SIG-M5 (cell line): Measurements from ENCODE around the gene ASF1A.
"Not testable (repeated sequence)": the region's sequence is repeated elsewhere in the genome, so short reads cannot be mapped to it uniquely, and the experiment has no call there.

Experiments
- DNase-seq: peaks from one replicate; lab custom pipeline; 2025; lab: John Stamatoyannopoulos, UW

Gene ASF1A

DNA sequence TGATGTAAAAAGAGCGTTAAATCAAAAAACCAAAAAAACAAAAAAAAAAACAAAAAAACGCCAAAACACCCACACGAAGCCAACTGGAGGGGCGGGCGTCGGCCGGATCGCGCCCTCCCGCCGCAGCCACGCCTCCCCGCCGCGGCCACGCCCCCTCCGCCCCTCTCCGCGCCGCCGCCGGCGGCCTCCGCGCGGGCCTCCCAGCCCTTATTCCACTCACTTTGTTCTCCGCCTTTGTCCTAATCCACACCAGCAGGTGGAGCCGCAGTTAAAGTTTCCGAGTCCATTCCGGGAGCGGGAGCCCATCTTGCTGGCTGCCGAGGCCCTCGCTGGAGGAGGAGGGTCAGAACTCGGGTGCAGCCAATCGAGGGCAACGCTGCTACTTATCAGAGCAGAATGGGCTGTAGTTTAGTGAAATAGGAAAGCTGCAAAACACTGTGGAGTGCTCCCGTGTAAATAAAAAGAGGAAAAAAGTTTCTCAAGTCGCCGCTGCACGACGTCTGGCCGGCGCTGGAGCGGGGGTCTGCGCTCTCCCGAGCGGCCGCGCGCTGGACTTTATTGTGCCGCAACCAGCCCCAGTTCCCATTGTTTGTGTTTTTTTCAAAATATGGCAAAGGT, at the start of gene ASF1A:
Gene ASF1A (plus strand): TSS at position 346 of the 618 bp plus-strand sequence. CDS start 262 bp downstream, at position 608.
- peak; percentile 69 for DNase-seq

DNA sequence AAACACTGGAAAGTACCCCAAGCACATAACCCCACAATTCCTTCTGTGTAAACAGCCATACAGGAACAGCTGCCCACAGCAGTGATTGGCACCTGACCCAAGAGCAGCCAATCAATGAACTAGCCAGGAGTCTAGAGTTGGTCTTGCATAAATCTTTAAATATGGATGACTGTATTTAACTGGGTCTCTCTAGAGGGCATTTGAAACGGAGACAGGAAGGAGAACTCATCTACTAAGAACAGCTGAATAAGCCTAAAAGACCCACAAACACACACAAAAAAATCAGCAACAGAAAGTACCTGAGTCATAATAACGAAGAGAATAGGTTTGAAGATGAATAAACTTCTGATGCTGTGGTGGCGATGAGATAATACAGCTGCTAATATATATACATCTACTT, 49.0 kb upstream of the ASF1A start:
- DNase-seq, result no peak

DNA sequence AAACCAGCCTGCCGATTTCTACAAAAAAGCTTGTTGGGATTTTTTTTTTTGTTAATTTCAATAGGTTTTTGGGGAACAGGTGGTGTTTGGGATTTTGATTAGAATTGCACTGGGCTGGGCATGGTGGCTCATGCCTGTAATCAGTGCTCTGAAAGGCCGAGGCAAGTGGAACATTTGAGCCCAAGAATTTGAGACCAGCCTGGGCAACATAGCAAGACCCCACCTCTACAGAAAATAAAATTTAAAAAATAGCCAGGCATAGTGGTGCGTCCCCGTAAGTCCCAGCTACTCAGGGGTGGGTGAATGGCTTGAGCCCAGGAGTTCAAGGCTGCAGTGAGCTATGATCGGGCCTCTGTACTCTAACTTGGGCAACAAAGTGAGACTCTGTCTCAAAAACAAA, 40.5 kb upstream of the ASF1A start:
- no peak for DNase-seq

DNA sequence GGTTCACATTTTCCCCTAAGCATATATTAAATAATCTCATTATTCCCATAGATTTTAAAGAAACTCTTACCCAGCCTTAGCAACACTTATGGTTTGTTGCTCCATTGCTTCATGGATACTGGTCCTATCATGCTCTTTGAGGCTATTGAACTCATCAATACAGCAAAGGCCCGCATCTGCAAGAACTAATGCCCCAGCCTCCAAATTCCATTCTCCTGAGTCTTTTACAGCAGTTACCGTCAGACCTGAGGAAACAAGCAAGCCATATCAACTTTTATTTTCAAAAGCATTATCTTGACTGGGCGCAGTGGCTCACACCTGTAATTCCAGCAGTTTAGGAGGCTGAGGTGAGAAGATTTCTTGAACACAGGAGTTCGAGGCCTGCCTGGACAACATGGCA, 37.7 kb upstream of the ASF1A start:
- DNase-seq, result no peak

DNA sequence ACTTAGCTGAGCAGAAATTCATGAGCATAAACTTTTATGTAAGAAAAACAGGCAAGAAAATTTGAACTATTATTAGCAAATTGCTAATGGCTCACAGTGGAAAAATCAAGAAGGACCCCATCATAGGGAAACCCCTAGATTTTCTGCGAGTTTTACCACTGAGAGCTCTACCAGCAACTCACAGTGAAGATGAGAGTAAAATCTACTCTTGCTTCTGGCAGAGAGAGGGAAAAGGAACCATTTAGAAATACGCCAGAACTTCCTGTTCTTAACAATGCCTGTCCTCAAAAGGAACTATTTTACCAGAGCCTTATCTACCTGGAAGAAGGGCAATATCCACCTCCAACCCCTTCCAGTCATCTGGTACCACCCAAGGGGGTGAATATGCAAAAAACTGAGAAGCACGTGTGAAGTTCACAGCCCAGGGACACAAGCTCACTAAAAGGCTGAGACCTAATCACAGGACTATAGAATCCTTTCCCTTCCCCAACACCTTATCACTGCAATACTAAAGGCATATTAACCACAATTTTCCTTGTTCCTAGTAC, 34.4 kb upstream of the ASF1A start:
- DNase-seq, result no peak

DNA sequence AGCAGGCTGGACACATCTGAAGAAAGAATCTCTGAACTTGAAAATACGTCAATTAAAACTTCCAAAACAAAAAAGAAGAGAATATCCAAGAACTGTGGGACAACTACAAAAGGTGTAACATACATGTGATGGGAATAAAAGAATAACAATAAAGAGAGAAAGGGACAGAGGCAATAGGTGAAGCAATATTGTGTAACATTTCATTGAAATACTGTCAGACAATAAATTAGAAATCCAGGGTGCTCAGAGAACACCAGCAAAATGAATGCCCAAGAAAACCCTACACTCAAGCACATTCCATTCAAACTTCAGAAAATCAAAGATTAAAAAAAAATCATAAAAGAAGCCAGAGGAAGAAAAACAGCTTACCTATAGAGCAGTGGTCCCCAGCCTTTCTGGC, 33.6 kb upstream of the ASF1A start:
- no peak for DNase-seq

DNA sequence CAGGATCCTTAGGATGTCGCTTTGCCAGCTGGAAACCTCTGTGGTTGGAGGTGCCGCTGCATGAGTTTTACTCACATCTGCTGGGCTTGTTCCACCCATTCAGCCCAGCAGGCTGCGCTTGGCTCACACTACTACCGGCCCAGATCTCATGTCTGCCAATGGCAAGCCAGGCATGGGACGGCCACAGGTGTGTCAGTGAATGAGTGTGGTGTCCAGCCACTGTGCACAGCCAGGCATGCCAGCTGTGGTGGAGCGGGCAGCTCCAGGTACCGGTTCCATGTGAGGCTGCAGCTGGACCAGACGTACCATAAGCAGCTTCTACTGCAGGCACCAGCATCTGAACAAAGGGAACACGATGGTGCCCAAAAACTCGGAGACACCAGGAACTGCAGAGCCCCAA, 33.1 kb upstream of the ASF1A start:
- no peak for DNase-seq

DNA sequence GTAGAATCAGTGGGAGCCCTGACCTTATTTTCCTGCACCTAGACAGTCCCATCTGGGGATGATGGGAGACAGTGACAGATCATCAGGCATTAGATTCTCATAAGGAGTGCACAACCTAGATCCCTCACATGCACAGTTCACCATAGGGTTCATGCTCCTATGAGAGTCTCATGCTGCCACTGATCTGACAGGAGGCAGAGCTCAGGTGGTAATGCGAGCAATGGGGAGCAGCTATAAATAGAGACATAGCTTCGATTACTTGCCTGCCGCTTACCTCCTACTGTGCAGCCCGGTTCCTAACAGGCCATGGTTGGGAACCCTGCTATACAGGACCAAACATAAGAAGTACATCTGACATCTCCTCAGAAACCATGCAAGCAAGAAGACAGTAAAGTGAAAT, 31.5 kb upstream of the ASF1A start:
- DNase-seq, result no peak

DNA sequence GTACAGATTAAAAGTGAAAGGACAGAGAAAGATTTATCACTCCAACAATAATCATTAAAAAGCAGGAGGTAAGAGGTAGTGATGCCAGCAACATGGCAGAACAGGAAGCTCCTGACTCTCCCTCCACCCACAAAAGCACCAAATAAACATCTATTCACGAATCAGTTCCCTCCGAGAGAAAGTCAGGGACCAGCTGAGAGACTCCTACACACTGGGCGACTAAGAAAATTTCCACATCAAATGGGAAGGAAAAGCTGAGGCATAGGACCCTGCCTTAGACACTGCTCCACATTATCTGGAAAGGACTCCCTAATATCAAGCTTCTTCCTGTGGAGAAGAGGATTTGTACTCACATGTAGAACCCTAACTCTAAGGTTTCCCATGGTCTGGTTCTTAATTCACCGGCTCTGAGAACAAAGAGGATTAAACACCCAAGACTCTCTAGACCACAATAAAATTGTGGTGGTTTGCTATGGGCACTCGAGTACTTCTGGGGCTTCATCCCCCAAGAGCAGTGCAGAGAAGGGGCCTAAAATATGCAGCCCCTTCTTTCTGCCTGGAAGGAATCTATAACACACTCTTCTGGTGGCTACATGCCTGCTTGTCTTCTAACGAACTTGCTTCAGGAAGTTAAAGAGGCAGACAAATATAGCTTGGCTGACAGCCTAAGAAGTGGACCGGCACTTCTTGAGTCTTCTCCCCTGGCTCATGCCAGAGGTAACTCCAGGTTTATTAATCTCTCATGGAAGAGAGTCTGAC, 29.4 kb upstream of the ASF1A start:
- no peak for DNase-seq

DNA sequence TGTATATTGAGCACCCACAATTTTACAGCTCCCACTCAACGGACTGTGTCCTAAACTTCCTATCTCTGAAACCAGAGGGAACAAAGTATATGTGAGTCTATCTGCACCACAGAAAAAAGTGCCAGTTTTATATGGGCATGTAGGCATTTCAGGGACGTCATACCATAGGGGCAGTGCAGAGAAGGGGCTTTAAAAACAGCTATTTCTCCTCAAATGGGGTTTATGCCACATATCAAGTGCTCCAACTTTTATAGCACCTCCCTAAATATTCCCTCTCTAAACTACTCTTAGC, 28.9 kb upstream of the ASF1A start:
- no peak for DNase-seq

DNA sequence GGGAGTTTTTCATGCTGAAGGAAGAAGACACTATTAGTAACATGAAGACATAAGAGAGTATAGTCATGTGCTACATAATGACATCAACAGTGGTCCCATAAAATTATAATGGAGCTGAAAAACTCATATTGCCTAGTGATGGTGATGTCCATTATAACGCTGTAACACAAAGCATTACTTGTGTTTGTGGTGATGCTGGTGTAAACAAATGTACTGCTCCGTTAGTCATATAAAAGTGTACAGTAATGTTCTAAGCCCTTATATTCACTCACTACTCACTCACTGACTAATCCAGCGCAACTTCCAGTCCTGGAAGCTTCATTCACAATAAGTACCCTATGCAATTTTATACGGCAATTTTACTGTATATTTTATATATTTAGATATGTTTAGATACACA, 26.8 kb upstream of the ASF1A start:
- DNase-seq, result no peak

DNA sequence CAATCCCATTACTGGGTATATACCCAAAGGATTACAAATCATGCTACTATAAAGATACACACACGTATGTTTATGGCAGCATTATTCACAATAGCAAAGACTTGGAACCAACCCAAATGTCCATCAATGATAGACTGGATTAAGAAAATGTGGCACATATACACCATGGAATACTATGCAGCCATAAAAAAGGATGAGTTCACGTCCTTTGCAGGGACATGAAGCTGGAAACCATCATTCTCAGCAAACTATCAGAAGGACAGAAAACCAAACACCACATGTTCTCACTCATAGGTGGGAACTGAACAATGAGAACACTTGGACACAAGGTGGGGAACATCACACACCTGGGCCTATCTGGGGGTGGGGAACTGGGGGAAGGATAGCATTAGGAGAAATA, 25.1 kb upstream of the ASF1A start:
- DNase-seq, result not testable (repeated sequence)

DNA sequence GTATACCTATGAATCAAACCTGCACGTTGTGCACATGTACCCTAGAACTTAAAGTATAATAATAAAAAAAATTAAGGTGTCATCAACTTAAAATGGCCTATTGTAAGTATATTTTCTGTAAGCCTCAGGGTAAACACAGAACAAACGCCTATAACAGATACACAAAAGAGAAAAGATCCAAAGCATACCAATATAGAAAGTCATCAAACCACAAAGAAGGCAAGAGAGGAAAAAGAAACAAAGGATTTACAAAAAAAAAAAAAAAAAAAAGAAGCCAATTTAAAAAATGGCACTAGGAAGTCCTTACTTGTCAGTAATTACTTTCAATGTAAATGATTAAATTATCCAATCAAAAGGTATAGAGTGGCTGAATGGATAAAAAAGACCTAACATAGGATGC, 24.6 kb upstream of the ASF1A start:
- DNase-seq, result no peak

DNA sequence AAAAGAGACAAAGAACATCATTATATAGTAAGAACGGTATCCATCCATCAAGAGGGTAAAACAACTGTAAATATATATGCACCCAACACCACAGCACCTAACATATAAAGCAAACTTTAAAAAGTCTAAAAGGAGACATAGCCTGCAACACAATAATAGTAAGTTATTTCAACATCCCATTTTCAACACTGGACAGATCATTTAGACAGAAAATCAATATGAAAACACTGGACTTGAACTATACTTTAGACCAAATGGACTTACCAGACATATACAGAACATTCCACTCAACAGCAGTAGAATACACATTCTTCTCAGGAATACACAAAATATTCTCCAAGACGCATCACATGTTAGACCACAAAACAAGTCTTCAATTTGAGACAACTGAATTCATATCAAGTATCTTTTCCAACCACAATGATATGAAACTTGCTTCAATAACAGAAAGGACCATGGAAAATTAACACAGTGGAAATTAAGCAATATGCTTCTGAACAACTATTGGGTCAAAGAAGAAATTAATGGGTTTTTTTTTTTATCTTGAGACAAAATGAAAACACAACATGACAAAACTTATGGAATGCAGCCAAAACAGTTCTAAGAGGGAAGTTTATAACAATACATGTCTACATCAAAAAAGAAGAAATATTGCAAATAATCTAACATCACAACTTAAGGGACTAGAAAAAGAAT, 23.9 kb upstream of the ASF1A start:
- no peak for DNase-seq

DNA sequence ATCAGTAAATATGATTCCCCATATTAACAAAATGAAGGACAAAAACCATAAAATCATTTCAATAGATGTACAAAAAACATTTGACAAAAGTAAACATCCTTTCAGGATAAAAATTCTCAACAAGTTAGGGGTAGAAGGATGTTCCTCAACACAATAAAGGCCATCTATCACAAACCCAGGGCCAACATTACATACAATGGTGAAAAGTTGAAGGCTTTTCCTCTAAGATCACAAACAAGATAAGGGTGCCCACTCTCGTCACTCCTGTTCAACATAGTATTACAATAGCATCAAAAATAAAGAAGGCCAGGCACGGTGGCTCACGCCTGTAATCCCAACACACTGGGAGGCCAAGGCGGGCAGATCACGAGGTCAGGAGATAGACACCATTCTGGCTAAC, 22.6 kb upstream of the ASF1A start:
- no peak for DNase-seq

DNA sequence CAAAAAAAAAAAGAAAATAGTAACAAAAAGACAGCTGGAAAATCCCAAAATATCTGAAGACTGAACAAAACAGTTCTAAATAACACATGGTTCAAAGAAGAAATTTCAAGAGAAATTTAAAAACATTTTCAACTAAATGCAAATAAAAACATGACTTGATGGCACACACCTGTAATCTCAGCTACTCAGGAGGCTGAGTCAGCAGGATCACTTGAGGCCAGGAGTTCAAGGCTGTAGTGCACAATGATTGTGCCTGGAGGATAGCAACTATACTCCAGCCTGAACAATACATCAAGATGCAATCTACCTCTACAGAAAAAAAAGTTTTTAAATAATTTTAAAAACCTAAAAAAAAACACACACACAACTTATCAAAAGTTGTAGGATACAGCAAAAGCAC, 21.6 kb upstream of the ASF1A start:
- DNase-seq, result no peak

DNA sequence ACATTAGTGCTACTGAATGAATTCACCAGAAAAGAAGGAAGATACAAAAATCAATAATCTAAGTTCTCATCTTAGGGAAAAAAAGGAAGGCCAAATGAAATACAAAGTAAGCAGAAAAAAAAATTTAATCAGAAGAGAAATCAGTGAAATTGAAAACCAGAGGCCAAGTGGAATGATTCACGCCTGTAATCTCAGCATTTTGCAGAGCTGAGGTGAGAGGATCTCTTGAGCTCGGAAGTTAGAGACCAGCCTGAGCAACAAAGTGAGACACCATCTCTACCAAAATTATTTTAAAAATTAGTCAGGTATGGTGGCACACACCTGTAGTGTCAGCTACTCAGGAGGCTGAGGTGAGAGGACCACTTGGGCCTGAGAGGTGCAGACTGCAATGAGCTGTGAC, 21.2 kb upstream of the ASF1A start:
- no peak for DNase-seq

DNA sequence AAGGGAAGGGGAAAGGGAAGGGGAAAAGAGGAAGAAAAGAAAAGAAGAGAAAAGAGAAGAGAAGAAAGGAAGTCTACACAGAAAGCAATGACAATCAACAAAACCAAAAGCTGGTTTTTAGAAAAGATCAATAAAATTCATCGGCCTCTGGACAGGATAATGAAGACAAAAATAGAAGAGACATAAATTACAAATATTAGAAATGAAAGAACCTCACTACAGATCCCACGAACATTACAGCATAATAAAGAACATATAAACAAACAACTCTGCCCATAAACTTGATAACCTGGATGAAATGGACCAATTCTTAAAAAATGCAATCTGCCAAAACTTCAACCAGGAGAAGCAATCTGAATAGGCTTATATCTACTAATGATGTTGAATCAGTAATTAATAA, 20.7 kb upstream of the ASF1A start:
- DNase-seq, result no peak

DNA sequence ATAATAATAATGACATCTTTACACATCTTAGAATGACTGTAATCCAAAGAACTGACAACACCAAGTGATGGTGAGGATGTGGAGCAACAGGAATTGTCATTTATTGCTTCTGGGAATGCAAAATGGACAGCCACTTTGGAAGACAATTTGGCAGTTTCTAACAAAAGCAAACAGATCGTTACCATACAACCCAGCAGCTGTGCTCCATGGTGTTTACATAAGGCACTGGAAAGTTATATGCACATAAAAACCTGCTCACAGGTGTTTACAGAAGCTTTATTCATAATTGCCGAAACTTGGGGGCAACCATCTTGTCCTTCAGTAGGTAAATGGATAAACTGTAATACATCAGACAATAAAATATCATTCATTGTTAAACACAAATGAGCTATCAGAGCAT, 18.3 kb upstream of the ASF1A start:
- no peak for DNase-seq

DNA sequence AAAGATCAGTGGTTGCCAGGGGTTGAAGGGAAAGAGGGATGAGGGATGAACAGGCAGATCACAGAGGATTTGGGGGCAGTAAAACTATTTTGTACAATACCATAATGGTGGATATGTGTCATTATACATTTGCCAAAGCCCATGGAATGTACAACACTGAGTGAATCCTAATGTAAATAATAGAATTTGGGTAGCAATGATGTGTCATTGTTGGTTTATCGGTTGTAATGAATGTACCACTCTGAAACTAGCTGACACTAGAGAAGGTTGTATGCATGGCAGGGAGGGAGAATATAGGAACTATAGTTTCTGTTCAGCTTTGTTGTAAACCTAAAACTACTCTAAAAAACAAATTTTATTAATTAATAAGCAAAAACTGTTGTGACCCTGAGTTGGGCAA, 17.8 kb upstream of the ASF1A start:
- no peak for DNase-seq

DNA sequence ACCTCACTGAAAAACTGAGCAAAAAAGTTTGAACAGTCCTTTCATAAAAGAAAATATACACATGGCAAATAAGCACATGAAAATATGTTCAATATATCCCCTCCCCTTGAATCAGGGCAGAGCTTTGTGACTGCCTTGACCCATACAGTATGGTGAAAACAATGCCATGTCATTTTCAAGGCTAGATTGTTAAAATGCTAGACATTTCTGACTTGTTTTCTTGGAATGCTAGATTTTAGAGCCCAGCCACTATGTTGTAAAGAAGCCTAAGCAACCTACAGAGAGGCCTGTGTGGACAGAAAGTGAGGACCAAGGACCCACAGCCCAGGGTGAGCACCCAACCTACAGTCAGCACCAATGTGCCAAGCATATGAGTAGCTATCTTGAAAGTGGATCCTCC, 17.1 kb upstream of the ASF1A start:
- DNase-seq, result no peak

DNA sequence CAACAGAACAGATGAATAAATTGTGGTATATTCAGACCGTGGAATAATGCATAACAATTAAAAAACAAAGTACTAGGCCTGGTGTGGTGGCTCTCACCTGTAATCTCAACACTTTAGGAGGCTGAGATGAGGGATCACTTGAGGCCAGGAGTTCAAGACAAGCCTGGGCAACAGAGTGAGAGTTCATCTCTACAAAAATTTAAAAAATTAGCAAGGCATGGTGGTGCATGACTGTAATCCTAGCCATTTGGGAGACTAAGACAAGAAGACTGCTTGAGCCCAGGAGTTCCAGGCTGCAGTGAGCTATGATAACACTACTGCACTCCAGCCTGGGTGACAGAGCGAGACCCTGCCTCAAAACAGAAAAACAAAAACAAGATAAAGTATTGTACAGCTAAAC, 16.1 kb upstream of the ASF1A start:
- no peak for DNase-seq
